HG03342 (cell line): ENCODE data around the gene PP2D1.
A peak's percentile ranks its signal among the peaks of the same experiment; 100 is the strongest.
"Not testable (repeated sequence)": the region's sequence is repeated elsewhere in the genome, so short reads cannot be mapped to it uniquely, and the experiment has no call there.

Experiments
- ATAC-seq: cut with Tn5 transposase; IDR thresholded peaks from one replicate; pipeline ENCODE4 v1.9.1; 2021; ENCODE audit warnings: mild to moderate bottlenecking, moderate library complexity; ENCODE audit not compliant: unreplicated experiment

PP2D1 gene

GRCh38 chr3:20040548-20041196 is 28.6 kb upstream of the PP2D1 start:
- peak; percentile 33 for ATAC-seq

GRCh38 chr3:20039765-20040547 is 27.9 kb upstream of the PP2D1 start, which contains the start of gene KAT2B:
KAT2B (plus strand) TSS chr3:20040446; CDS start chr3:20040478, 32 bp downstream.
- peak; percentile 59 for ATAC-seq

GRCh38 chr3:20039466-20039764 is 27.4 kb upstream of the PP2D1 start:
- no peak for ATAC-seq

- ATAC-seq: no peak
Measured at GRCh38 chr3:20038699-20039465, 26.8 kb upstream of the PP2D1 start.

GRCh38 chr3:20037255-20037996 is 25.4 kb upstream of the PP2D1 start:
- no peak for ATAC-seq

GRCh38 chr3:20035019-20035418 is 23.0 kb upstream of the PP2D1 start:
- ATAC-seq: no peak

GRCh38 chr3:20031939-20032338 is 19.9 kb upstream of the PP2D1 start:
- ATAC-seq: not testable (repeated sequence)

- ATAC-seq: no peak
Measured at GRCh38 chr3:20028905-20029331, 16.9 kb upstream of the PP2D1 start.

- no peak for ATAC-seq
Measured at GRCh38 chr3:20027136-20027535, 15.1 kb upstream of the PP2D1 start.

GRCh38 chr3:20023623-20024405 is 11.8 kb upstream of the PP2D1 start:
- ATAC-seq: no peak

- ATAC-seq: no peak
Measured at GRCh38 chr3:20022954-20023622, 11.0 kb upstream of the PP2D1 start.

GRCh38 chr3:20016076-20016475 is 4.0 kb upstream of the PP2D1 start:
- ATAC-seq: not testable (repeated sequence)

- no peak for ATAC-seq
Measured at GRCh38 chr3:20015525-20015924, 3.5 kb upstream of the PP2D1 start.

- no peak for ATAC-seq
Measured at GRCh38 chr3:20013396-20013795, 1.3 kb upstream of the PP2D1 start.

GRCh38 chr3:20008646-20009045 is 3.4 kb downstream of the PP2D1 start:
- no peak for ATAC-seq

- ATAC-seq: no peak
Measured at GRCh38 chr3:20007960-20008359, 4.1 kb downstream of the PP2D1 start.

- ATAC-seq: no peak
Measured at GRCh38 chr3:20001932-20002331, 10.1 kb downstream of the PP2D1 start.

GRCh38 chr3:19997502-19997901 is 14.6 kb downstream of the PP2D1 start:
- ATAC-seq: no peak

GRCh38 chr3:19994796-19995195 is 17.3 kb downstream of the PP2D1 start:
- no peak for ATAC-seq

- ATAC-seq: not testable (repeated sequence)
Measured at GRCh38 chr3:19988904-19989303, 23.2 kb downstream of the PP2D1 start.
